ENCODE data around the gene MEFV. TPM values are rescaled to one million over a fixed set of nuclear protein-coding genes. Genes with fewer than 3 reads are reported as not detected.

Gene MEFV
- total RNA-seq, 1 donor from 2014 or later, result not detected

DNA sequence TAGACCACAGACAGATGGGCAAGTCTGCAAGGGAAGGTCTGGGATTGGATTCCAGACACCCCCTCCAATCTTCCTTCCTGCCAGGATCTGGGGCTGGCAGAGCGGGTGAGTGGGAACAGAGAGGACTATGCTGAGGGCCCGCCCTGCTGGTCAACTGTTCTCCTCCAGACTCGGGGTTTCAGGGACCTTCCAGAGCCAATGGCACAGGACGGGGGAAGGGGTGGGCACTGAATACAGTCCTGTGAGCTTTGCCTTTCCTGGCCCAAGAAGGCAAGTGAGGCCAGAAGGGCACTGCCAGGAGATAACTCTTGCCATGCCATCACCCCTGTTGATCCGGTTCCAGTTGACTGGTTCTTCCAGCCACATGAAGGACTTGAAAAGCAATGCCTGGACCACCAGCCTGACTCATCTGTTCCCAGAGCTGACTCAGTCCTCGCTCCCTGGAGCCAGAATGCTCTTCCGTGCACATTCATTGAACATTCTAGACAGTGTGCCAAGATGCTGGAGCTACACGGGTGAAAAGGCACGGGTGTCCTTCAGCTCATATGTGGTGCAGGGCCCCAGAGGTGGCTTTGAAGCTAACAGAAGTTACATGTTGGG lies 533 bp upstream of the MEFV start:
- H3K36me3 Mint-ChIP-seq (ENCODE audit: low read depth, unreplicated experiment), result no peaks in the 10 kb centered on the region
- H3K27ac Mint-ChIP-seq (ENCODE audit: unreplicated experiment), result no peak overlapping the region

DNA sequence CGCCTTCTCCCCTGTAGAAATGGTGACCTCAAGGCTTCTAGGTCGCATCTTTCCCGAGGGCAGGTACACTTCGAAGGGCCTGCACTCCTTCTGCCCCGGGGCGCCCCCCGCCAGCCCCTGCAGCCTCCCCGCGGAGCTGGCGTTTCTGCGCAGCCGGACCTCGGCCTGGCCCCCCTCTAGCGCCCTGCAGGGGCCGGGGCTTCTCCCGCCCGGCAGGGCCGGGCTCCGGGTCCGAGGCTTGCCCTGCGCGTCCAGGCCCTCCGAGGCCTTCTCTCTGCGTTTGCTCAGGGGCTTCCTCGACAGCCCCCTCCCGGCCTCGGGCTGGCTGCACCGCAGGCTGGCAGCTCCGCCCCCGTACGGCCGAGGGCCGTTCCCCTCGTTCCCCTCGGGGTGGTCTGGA lies 2.1 kb downstream of the MEFV start:
- DNase-seq (ENCODE audit: low spot score), result no peak
- Mint-ChIP-seq H3K9me3 (ENCODE audit: unreplicated experiment) (peaks cover 3% of the 10 kb centered on the region), H3K27ac (ENCODE audit: unreplicated experiment) (no peak overlapping the region), H3K36me3 (ENCODE audit: low read depth, unreplicated experiment) (no peaks in the 10 kb centered on the region), H3K4me3 (ENCODE audit: unreplicated experiment) (no peak overlapping the region), H3K4me1 (ENCODE audit: unreplicated experiment) (no peaks in the 10 kb centered on the region), H3K27me3 (ENCODE audit: unreplicated experiment) (peaks cover 6% of the 10 kb centered on the region)
- TF ChIP-seq, protein P1, sequence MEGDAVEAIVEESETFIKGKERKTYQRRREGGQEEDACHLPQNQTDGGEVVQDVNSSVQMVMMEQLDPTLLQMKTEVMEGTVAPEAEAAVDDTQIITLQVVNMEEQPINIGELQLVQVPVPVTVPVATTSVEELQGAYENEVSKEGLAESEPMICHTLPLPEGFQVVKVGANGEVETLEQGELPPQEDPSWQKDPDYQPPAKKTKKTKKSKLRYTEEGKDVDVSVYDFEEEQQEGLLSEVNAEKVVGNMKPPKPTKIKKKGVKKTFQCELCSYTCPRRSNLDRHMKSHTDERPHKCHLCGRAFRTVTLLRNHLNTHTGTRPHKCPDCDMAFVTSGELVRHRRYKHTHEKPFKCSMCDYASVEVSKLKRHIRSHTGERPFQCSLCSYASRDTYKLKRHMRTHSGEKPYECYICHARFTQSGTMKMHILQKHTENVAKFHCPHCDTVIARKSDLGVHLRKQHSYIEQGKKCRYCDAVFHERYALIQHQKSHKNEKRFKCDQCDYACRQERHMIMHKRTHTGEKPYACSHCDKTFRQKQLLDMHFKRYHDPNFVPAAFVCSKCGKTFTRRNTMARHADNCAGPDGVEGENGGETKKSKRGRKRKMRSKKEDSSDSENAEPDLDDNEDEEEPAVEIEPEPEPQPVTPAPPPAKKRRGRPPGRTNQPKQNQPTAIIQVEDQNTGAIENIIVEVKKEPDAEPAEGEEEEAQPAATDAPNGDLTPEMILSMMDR (IDR thresholded peaks at IDR 0.05; ENCODE audit: unreplicated experiment), result no peak

More for the DNA sequence above, 533 bp upstream of the MEFV start:
- Mint-ChIP-seq H3K4me3 (ENCODE audit: unreplicated experiment) (no peak overlapping the region), H3K27me3 (ENCODE audit: unreplicated experiment) (peaks cover 9% of the 10 kb centered on the region), H3K4me1 (ENCODE audit: unreplicated experiment) (no peaks in the 10 kb centered on the region), H3K9me3 (ENCODE audit: unreplicated experiment) (no peaks in the 10 kb centered on the region)
- no peak for DNase-seq (ENCODE audit: low spot score)
- TF ChIP-seq, protein P1 (IDR thresholded peaks at IDR 0.05; ENCODE audit: unreplicated experiment), result no peak

DNA sequence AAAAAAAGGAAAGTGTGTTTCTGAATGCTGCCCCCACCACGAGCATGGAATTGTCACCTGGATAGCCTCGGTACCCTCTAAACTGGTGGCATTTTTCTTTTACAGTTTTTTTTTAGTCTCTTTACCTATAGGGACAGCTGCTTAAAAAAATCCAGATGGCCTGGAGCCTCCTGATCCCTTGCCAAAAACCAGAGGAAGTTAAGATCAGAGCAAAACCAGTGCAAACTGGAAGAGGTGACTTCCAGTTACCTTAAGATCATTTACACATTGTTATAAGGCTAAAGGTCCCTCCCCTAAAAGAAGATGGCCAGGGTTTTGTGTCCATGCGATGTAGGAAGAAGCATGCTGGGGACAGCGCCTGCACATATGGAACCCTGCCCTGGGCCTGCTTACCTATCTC lies 3.5 kb downstream of the MEFV start:
- Mint-ChIP-seq H3K27ac (ENCODE audit: unreplicated experiment) (no peak overlapping the region), H3K36me3 (ENCODE audit: low read depth, unreplicated experiment) (no peaks in the 10 kb centered on the region), H3K27me3 (ENCODE audit: unreplicated experiment) (peaks cover 4% of the 10 kb centered on the region), H3K4me3 (ENCODE audit: unreplicated experiment) (no peak overlapping the region), H3K4me1 (ENCODE audit: unreplicated experiment) (no peaks in the 10 kb centered on the region), H3K9me3 (ENCODE audit: unreplicated experiment) (peaks cover 3% of the 10 kb centered on the region)
- DNase-seq (ENCODE audit: low spot score), result no peak
- TF ChIP-seq, protein P1 (IDR thresholded peaks at IDR 0.05; ENCODE audit: unreplicated experiment), result no peak

DNA sequence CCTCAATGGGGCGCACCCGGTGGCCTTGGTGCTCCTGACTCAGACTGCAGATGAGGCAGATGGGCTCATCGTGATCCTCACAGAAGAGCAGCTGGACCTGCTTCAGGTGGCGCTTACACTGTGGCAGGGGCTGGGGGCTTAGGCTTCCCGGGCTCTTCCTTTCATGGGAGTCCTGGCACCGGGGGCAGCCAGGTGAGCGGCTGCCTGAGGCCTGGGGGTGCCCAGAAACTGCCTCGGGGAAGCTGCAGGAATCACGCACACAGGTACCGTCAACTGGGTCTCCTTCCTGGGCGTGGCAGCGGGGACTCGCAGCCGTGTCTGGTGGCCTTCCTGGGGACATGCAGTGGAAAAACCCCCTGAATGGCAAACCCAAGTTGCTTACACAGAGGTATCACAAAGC lies 7.0 kb downstream of the MEFV start:
- Mint-ChIP-seq H3K4me1 (ENCODE audit: unreplicated experiment) (no peaks in the 10 kb centered on the region), H3K27ac (ENCODE audit: unreplicated experiment) (no peak overlapping the region), H3K9me3 (ENCODE audit: unreplicated experiment) (peaks cover 13% of the 10 kb centered on the region), H3K36me3 (ENCODE audit: low read depth, unreplicated experiment) (peaks cover 10% of the 10 kb centered on the region), H3K4me3 (ENCODE audit: unreplicated experiment) (no peak overlapping the region), H3K27me3 (ENCODE audit: unreplicated experiment) (peaks cover 6% of the 10 kb centered on the region)
- TF ChIP-seq, protein P1 (IDR thresholded peaks at IDR 0.05; ENCODE audit: unreplicated experiment), result no peak
- DNase-seq (ENCODE audit: low spot score), result no peak

DNA sequence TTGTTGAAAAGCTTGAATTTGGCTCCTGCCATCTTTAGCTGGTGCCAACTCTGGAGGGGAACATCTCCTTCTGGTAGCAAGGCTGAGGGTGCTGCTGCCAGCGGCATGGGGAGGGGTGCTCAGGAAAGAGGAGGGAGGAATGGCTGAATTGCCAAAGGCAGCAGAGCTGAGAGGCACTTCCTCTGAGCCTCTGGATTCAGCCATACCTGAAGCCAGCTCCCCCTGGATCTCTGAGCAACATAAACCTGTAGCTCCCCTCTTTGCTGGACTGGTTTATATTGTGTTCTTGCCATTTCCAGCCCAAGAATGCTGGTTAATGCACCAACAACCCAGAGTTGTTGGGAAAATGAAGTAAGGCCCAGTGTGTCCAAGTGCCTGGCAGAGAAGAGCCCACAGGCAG lies 7.4 kb downstream of the MEFV start:
- TF ChIP-seq, protein P1 (IDR thresholded peaks at IDR 0.05; ENCODE audit: unreplicated experiment), result no peak
- Mint-ChIP-seq H3K36me3 (ENCODE audit: low read depth, unreplicated experiment) (peaks cover 10% of the 10 kb centered on the region), H3K9me3 (ENCODE audit: unreplicated experiment) (peaks cover 14% of the 10 kb centered on the region), H3K4me3 (ENCODE audit: unreplicated experiment) (no peak overlapping the region), H3K27ac (ENCODE audit: unreplicated experiment) (no peak overlapping the region), H3K4me1 (ENCODE audit: unreplicated experiment) (no peaks in the 10 kb centered on the region), H3K27me3 (ENCODE audit: unreplicated experiment) (peaks cover 7% of the 10 kb centered on the region)
- DNase-seq (ENCODE audit: low spot score), result no peak
